ENCODE data around the gene RAD51B. TPM values are rescaled to one million over a fixed set of nuclear protein-coding genes. Genes with fewer than 3 reads are reported as not detected.

RAD51B gene
- total RNA-seq, 1 experiment from 2014 or later, result 20.0 TPM

GRCh38 chr14:68234101-68234905 lies 414.7 kb downstream of the RAD51B start (continued):
- TF ChIP-seq ZNF274 (IDR thresholded peaks at IDR 0.05; ENCODE audit: low read depth, low read length) (no peak), TCF7L2 (IDR thresholded peaks at IDR 0.05; ENCODE audit: borderline replicate concordance, extremely low read depth, insufficient read depth, insufficient read length) (no peak), FOSL1 (IDR thresholded peaks at IDR 0.05; ENCODE audit: low read depth) (no peak), SRF (IDR thresholded peaks at IDR 0.05; ENCODE audit: low read depth) (no peak), EZH2 (IDR thresholded peaks at IDR 0.05) (no peak), ELF1 (IDR thresholded peaks at IDR 0.05; ENCODE audit: borderline replicate concordance, low read depth) (no peak), YY1 (IDR thresholded peaks at IDR 0.05; ENCODE audit: extremely low read depth, insufficient replicate concordance, low read depth, low read length) (no peak), EZH2phosphoT487 (IDR thresholded peaks at IDR 0.05; ENCODE audit: borderline replicate concordance) (no peak), CBX3 (IDR thresholded peaks at IDR 0.05; ENCODE audit: low read depth) (no peak), SP1 (IDR thresholded peaks at IDR 0.05; ENCODE audit: low read depth) (no peak)

GRCh38 chr14:68235011-68235410 lies 415.4 kb downstream of the RAD51B start:
- no peaks in the 10 kb centered on the region for H3K79me2 ChIP-seq (ENCODE audit: insufficient read depth, low read length)
- intact Hi-C loops (cut with micrococcal nuclease), result no loop called here
- H3K27me3 ChIP-seq (ENCODE audit: insufficient read depth, low read length), result no peaks in the 10 kb centered on the region
- H3K4me2 ChIP-seq (ENCODE audit: low read length), result no peak overlapping the region
- H3K4me1 ChIP-seq (ENCODE audit: control insufficient read depth in 1 of 2, insufficient read depth in 2 of 2, low read length in 2 of 2), result peaks cover 30 to 68% of the 10 kb centered on the region in 2 experiments
- H4K20me1 ChIP-seq (ENCODE audit: insufficient read depth), result no peaks in the 10 kb centered on the region
- no peak for ATAC-seq
- no peak overlapping the region for H2AFZ ChIP-seq (ENCODE audit: low read depth, low read length, poor library complexity, severe bottlenecking)
- DNase-seq (ENCODE audit: low read depth, low spot score), result no peak
- CTCF ChIA-PET, result no interaction called here
- H3K9me2 ChIP-seq (ENCODE audit: insufficient read depth), result no peaks in the 10 kb centered on the region
- RAD21 ChIA-PET (ENCODE audit: low non-redundant PET in 1 of 2, low total read pairs in 2 of 2, uncharacterized antibody in 2 of 2, unreplicated experiment in 2 of 2), result no interaction called here
- H3K4me3 ChIP-seq (replicated peaks in 1 of 2; ENCODE audit: low read depth in 1 of 2, low read length in 2 of 2), result no peak overlapping the region
- H3K36me3 ChIP-seq (ENCODE audit: control insufficient read depth in 1 of 2, insufficient read depth in 2 of 2, low read length in 2 of 2), result no peaks in the 10 kb centered on the region
- no peak overlapping the region for H3K9ac ChIP-seq (ENCODE audit: low read length)
- H3K9me3 ChIP-seq (ENCODE audit: control insufficient read depth in 1 of 2, insufficient read depth in 1 of 2, low read depth in 1 of 2, low read length in 2 of 2), result no peaks in the 10 kb centered on the region
- TF ChIP-seq MAX (IDR thresholded peaks at IDR 0.05), result no peak
- no peak for TF ChIP-seq CEBPB (IDR thresholded peaks at IDR 0.05; ENCODE audit: low read depth)
- no peak for TF ChIP-seq ZNF274 (IDR thresholded peaks at IDR 0.05; ENCODE audit: low read depth, low read length)
- H3K27ac ChIP-seq (ENCODE audit: low read depth, low read length), result no peak overlapping the region; the same call in none of the 2 replicates
- no TSS peak for BruUV-seq (replicated peaks)
- POLR2A ChIA-PET, result interaction anchor here (0.7 kb wide), 1 partner anchor 552 kb away, joined by 6 read pairs; no protein-coding TSS in a partner anchor

All from HCT116 (cell line).